ENCODE results near the gene CCNL2. TPM values are rescaled to one million over a fixed set of nuclear protein-coding genes. Genes with fewer than 3 reads are reported as not detected.

The CCNL2 gene
- total and polyA plus RNA-seq, 4 donors, result 148 to 303 (median 196) TPM

DNA sequence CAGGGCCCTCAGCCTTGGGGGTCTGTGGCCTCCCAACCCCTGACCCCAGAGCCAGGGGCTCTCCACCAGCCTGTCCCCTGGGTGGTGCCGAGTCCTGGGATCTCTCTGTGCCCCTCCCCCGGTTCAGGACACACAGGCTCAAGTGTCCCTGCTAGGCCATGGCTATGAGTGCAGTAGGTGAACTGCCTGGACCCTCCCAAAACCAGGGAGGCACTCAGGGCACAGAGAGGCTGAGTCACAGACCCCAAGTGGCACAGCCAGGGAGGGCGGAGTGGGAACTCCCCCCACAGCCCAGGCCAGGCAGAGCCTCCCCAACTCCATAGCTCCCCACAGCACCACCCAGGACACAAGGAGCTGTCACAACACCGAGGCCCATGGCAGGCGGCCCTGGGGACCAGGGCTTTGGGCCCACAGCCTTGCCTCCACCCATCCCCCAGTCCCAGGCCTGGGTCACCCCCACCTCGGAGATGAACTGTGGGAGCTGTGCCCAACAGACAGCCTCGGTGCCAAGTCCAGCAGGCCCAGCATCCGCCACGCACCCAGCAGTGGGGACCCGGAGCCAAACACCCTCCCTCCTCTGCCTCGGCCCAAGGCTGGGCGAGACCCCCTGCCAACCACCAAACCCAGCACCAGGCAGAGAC, 53.2 kb downstream of the CCNL2 start:
- no peak for DNase-seq (ENCODE audit: low read depth in 4 of 6, low spot score in 6 of 6)
- peaks cover 34% of the 10 kb centered on the region for H3K4me1 ChIP-seq (ENCODE audit: control insufficient read depth, insufficient read depth, low read length)
- peaks cover 69% of the 10 kb centered on the region for H3K36me3 ChIP-seq (ENCODE audit: control insufficient read depth, insufficient read depth, low read length)
- H3K27me3 ChIP-seq (ENCODE audit: control insufficient read depth, insufficient read depth, low read length), result no peaks in the 10 kb centered on the region
- no peaks in the 10 kb centered on the region for H3K9me3 ChIP-seq (ENCODE audit: control insufficient read depth, insufficient read depth, low read length)
- H3K4me3 ChIP-seq (ENCODE audit: low read depth, low read length), result no peak overlapping the region
- WGBS (ENCODE audit: insufficient coverage), result 63% methylated on average over 11 of the region's 12 CpGs
- H3K27ac ChIP-seq (ENCODE audit: low read depth, low read length), result no peak overlapping the region

- Histone ChIP-seq H3K4me3 (ENCODE audit: low read depth, low read length) (no peak overlapping the region), H3K4me1 (ENCODE audit: control insufficient read depth, insufficient read depth, low read length) (peaks cover 34% of the 10 kb centered on the region), H3K36me3 (ENCODE audit: control insufficient read depth, insufficient read depth, low read length) (peaks cover 75% of the 10 kb centered on the region), H3K27me3 (ENCODE audit: control insufficient read depth, insufficient read depth, low read length) (no peaks in the 10 kb centered on the region), H3K9me3 (ENCODE audit: control insufficient read depth, insufficient read depth, low read length) (no peaks in the 10 kb centered on the region), H3K27ac (ENCODE audit: low read depth, low read length) (no peak overlapping the region)
- 87% methylated on average over 16 of the region's 16 CpGs for WGBS (ENCODE audit: insufficient coverage)
- DNase-seq (ENCODE audit: low read depth in 4 of 6, low spot score in 6 of 6), result no peak
Observed at GRCh38 chr1:1345384-1345783, 53.8 kb downstream of the CCNL2 start.

DNA sequence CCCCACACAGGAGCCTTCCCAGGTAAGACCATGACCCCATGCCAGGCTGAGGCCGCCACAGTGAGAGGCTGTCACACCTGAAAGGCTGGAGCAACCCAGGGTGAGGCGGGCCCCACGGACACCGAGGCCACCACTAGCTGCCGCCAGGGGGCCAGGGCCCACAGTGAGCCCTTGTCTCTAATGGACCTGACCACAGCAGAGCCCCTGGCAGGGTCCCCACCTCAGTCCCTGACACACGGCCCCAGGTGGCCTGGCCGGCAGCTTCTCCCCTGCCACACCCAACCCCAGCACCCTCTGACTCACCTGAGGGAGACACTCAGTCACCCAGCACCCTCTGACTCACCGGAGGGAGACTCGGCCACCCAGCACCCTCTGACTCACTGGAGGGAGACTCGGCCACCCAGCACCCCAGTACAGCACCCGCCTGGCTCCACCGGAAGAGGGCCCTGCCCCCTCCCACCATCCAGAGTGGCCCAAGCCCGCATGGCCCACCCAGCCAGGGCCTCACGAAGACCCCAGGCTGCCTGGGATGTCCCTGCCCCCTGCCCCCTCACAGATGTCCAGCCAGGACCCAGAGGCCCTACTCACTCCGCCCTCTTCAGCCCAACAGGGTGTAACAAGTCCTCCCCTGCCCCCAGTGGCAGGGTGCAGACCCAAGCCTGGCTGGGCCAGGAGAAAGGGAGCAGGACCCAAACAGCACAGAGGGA, 54.3 kb downstream of the CCNL2 start:
- 81% methylated on average over 15 of the region's 15 CpGs for WGBS (ENCODE audit: insufficient coverage)
- H3K27ac ChIP-seq (ENCODE audit: low read depth, low read length), result no peak overlapping the region
- peaks cover 81% of the 10 kb centered on the region for H3K36me3 ChIP-seq (ENCODE audit: control insufficient read depth, insufficient read depth, low read length)
- H3K4me1 ChIP-seq (ENCODE audit: control insufficient read depth, insufficient read depth, low read length), result peaks cover 34% of the 10 kb centered on the region
- H3K4me3 ChIP-seq (ENCODE audit: low read depth, low read length), result no peak overlapping the region
- no peaks in the 10 kb centered on the region for H3K27me3 ChIP-seq (ENCODE audit: control insufficient read depth, insufficient read depth, low read length)
- DNase-seq (ENCODE audit: low read depth in 4 of 6, low spot score in 6 of 6), result no peak
- no peaks in the 10 kb centered on the region for H3K9me3 ChIP-seq (ENCODE audit: control insufficient read depth, insufficient read depth, low read length)

GRCh38 chr1:1343811-1344421, 55.2 kb downstream of the CCNL2 start:
- Histone ChIP-seq H3K9me3 (ENCODE audit: control insufficient read depth, insufficient read depth, low read length) (no peaks in the 10 kb centered on the region), H3K27me3 (ENCODE audit: control insufficient read depth, insufficient read depth, low read length) (no peaks in the 10 kb centered on the region), H3K27ac (ENCODE audit: low read depth, low read length) (no peak overlapping the region), H3K36me3 (ENCODE audit: control insufficient read depth, insufficient read depth, low read length) (peaks cover 90% of the 10 kb centered on the region), H3K4me1 (ENCODE audit: control insufficient read depth, insufficient read depth, low read length) (peaks cover 34% of the 10 kb centered on the region), H3K4me3 (ENCODE audit: low read depth, low read length) (no peak overlapping the region)
- 91% methylated on average over 24 of the region's 24 CpGs for WGBS (ENCODE audit: insufficient coverage)
- DNase-seq (ENCODE audit: low read depth in 4 of 6, low spot score in 6 of 6), result no peak

GRCh38 chr1:1342584-1343115, 56.5 kb downstream of the CCNL2 start:
- Histone ChIP-seq H3K36me3 (ENCODE audit: control insufficient read depth, insufficient read depth, low read length) (peaks cover 100% of the 10 kb centered on the region), H3K4me1 (ENCODE audit: control insufficient read depth, insufficient read depth, low read length) (peaks cover 26% of the 10 kb centered on the region), H3K27me3 (ENCODE audit: control insufficient read depth, insufficient read depth, low read length) (no peaks in the 10 kb centered on the region), H3K27ac (ENCODE audit: low read depth, low read length) (no peak overlapping the region), H3K4me3 (ENCODE audit: low read depth, low read length) (no peak overlapping the region), H3K9me3 (ENCODE audit: control insufficient read depth, insufficient read depth, low read length) (no peaks in the 10 kb centered on the region)
- WGBS (ENCODE audit: insufficient coverage), result 74% methylated on average over 12 of the region's 18 CpGs
- no peak for DNase-seq (ENCODE audit: low read depth in 4 of 6, low spot score in 6 of 6)

DNA sequence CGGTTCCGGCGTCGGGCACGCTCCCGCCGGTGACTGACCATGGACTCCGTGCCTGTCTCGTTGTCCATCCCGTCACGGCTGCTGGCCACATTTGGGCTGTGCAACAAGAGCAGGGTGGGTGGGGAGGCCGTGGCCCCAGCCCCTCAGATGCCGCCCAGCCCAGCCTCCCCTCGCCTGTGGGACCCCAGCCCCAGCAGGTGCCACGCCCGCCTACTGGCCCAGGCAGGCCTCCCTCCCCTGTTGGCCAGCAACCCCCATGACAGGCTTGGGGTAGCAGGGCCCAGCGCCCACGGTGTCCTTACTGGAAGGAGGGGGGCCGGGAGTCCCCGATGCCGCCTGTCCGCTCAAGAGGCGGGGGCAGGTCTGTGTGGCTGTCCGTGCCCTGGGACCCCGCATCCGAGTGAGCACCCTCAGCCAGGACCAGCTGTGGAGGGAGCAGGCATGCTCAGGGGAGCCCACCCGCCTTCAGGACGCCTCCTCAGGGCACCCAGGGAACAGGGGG, 57.0 kb downstream of the CCNL2 start:
- Histone ChIP-seq H3K4me1 (ENCODE audit: control insufficient read depth, insufficient read depth, low read length) (peaks cover 21% of the 10 kb centered on the region), H3K4me3 (ENCODE audit: low read depth, low read length) (no peak overlapping the region), H3K27ac (ENCODE audit: low read depth, low read length) (no peak overlapping the region), H3K36me3 (ENCODE audit: control insufficient read depth, insufficient read depth, low read length) (peaks cover 100% of the 10 kb centered on the region), H3K9me3 (ENCODE audit: control insufficient read depth, insufficient read depth, low read length) (no peaks in the 10 kb centered on the region), H3K27me3 (ENCODE audit: control insufficient read depth, insufficient read depth, low read length) (no peaks in the 10 kb centered on the region)
- DNase-seq (ENCODE audit: low read depth in 4 of 6, low spot score in 6 of 6), result no peak
- 96% methylated on average over 23 of the region's 28 CpGs for WGBS (ENCODE audit: insufficient coverage)

- Histone ChIP-seq H3K36me3 (ENCODE audit: control insufficient read depth, insufficient read depth, low read length) (peaks cover 100% of the 10 kb centered on the region), H3K4me1 (ENCODE audit: control insufficient read depth, insufficient read depth, low read length) (peaks cover 15% of the 10 kb centered on the region), H3K27ac (ENCODE audit: low read depth, low read length) (no peak overlapping the region), H3K9me3 (ENCODE audit: control insufficient read depth, insufficient read depth, low read length) (no peaks in the 10 kb centered on the region), H3K27me3 (ENCODE audit: control insufficient read depth, insufficient read depth, low read length) (no peaks in the 10 kb centered on the region), H3K4me3 (ENCODE audit: low read depth, low read length) (no peak overlapping the region)
- DNase-seq (ENCODE audit: low read depth in 4 of 6, low spot score in 6 of 6), result no peak
- 95% methylated on average over 17 of the region's 17 CpGs for WGBS (ENCODE audit: insufficient coverage)
Observed at GRCh38 chr1:1341549-1342021, 57.5 kb downstream of the CCNL2 start.

DNA sequence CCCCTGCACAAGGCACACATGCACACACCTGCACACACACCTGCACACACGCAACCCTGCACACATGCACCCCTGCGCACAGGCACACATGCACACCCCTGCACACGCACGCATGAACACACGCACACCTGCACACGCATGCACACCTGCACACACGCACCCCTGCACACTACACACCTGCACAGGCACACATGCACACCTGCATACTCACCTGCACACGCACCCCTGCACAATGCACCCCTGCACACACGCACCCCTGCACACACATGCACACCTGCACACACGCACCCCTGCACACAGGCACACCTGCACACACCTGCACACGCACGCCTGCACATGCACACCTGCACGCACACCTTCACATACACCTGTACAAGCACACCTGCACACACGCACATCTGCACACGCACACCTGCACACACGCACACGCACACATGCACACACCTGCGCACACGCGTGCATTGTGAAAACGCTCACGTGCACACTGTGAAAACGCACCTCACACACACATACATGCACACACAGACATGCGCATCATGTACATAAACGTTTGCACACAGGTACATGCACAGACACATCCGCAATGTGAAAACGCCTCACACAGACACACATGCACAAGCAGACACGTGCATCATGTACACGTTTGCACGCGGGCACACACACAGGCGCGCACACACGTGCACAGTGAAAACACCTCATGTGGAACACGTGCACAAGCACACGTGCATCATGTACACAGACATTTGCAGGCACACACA, 58.2 kb downstream of the CCNL2 start:
- 93% methylated on average over 36 of the region's 36 CpGs for WGBS (ENCODE audit: insufficient coverage)
- DNase-seq (ENCODE audit: low read depth in 4 of 6, low spot score in 6 of 6), result no peak
- Histone ChIP-seq H3K27me3 (ENCODE audit: control insufficient read depth, insufficient read depth, low read length) (no peaks in the 10 kb centered on the region), H3K4me3 (ENCODE audit: low read depth, low read length) (no peak overlapping the region), H3K9me3 (ENCODE audit: control insufficient read depth, insufficient read depth, low read length) (no peaks in the 10 kb centered on the region), H3K27ac (ENCODE audit: low read depth, low read length) (no peak overlapping the region), H3K4me1 (ENCODE audit: control insufficient read depth, insufficient read depth, low read length) (peaks cover 9% of the 10 kb centered on the region), H3K36me3 (ENCODE audit: control insufficient read depth, insufficient read depth, low read length) (peaks cover 100% of the 10 kb centered on the region)

GRCh38 chr1:1340185-1340584, 59.0 kb downstream of the CCNL2 start:
- Histone ChIP-seq H3K4me1 (ENCODE audit: control insufficient read depth, insufficient read depth, low read length) (peaks cover 1% of the 10 kb centered on the region), H3K27me3 (ENCODE audit: control insufficient read depth, insufficient read depth, low read length) (no peaks in the 10 kb centered on the region), H3K36me3 (ENCODE audit: control insufficient read depth, insufficient read depth, low read length) (peaks cover 100% of the 10 kb centered on the region), H3K9me3 (ENCODE audit: control insufficient read depth, insufficient read depth, low read length) (no peaks in the 10 kb centered on the region), H3K27ac (ENCODE audit: low read depth, low read length) (no peak overlapping the region), H3K4me3 (ENCODE audit: low read depth, low read length) (no peak overlapping the region)
- no peak for DNase-seq (ENCODE audit: low read depth in 4 of 6, low spot score in 6 of 6)
- 90% methylated on average over 23 of the region's 23 CpGs for WGBS (ENCODE audit: insufficient coverage)
